ENCODE measurements around the gene OR1F1. TPM values are rescaled to one million over a fixed set of nuclear protein-coding genes. Genes with fewer than 3 reads are reported as not detected.
A peak's percentile ranks its signal among the peaks of the same experiment; 100 is the strongest.

Gene OR1F1
- polyA plus RNA-seq, 1 of the 3 experiments (the other 2 are of a cell fraction), result 0.71 TPM

DNA sequence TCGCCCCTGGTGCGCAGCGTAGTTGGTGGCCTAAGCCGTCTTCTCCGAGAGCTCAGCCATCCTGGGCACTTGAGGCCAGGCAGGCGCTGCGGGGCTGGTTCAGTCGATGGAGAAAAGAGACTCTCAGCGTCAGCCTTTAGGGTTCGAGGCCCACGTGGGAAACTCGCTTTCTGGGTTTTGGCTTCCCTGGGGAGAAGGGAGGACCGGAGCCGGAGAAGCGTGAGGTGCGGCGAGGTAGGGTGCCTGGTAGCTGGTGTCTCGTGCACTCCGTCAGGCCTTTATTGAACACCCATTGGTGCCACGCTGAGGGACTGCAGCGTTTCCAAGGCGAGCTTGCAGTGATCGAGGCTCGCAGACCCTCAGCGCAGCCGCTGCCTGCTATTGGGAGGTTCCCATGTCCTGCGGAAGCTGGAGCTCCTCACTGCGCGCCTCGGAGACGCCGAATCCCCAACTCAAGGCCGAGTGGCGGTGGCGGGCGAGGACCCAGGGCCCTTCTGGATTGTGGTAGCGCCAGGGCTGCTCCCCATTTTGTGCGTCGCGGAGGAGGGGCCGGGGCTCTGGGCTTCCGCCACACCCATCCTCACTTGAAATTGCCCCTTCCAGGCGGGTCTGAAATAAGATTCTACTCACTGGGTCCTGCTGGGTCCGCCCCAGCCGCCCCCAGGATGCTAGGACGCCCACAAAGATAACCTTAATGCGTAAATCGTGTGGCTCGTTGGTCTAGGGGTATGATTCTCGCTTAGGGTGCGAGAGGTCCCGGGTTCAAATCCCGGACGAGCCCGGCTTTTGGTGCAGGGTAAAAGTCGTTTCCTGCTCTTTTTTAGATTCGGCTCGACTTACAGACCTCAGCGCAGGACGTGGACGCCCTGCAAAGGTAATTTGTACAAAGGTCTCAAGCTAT is 1.2 kb downstream of the OR1F1 start:
- DNase-seq, result peak; percentile 76
- ChIA-PET POLR2A (interaction anchor here (0.5 to 1.0 kb wide), 2 partner anchors 45 to 91 kb away, joined by 3 to 5 read pairs; no protein-coding TSS in a partner anchor), CTCF (interaction anchor here (0.9 to 3.1 kb wide), 6 partner anchors 23 to 131 kb away, joined by 3 to 10 read pairs (median 4); no protein-coding TSS in a partner anchor)
- Histone ChIP-seq H3K4me3 (ENCODE audit: low read depth in 2 of 2, low read length in 1 of 2) (peak overlapping the region; percentile 63 to 90), H3K9me2 (no peaks in the 10 kb centered on the region), H3K4me1 (ENCODE audit: control insufficient read depth in 1 of 2, insufficient read depth in 2 of 2, low read depth in 1 of 2, low read length in 1 of 2) (peaks cover 0 to 8% of the 10 kb centered on the region in 2 experiments; a peak in 2 of 4 replicates), H3K27me3 (ENCODE audit: insufficient read depth) (peaks cover 8% of the 10 kb centered on the region; the same call in 1 of the 2 replicates), H4K20me1 (ENCODE audit: insufficient read depth) (no peaks in the 10 kb centered on the region), H3K9me3 (no peaks in the 10 kb centered on the region), H3F3A (replicated peaks; ENCODE audit: insufficient read depth) (peaks cover 12% of the 10 kb centered on the region), H3K27ac (ENCODE audit: low read depth in 2 of 2, low read length in 1 of 2) (peak overlapping the region in 1 of 2 experiments; percentile 4; a peak in 1 of 4 replicates), H3K4me2 (peak overlapping the region; percentile 79), H3K9ac (peak overlapping the region; percentile 51), H2AFZ (ENCODE audit: low read depth) (peak overlapping the region; percentile 100), H3K79me2 (ENCODE audit: insufficient read depth) (no peaks in the 10 kb centered on the region), H3K36me3 (replicated peaks in 1 of 2; ENCODE audit: control insufficient read depth in 1 of 2, insufficient read depth in 2 of 2, low read length in 1 of 2) (no peaks in the 10 kb centered on the region)
- under 1% methylated on average over 29 of the region's 61 CpGs for WGBS (ENCODE audit: low lambda C conversion rate)
- TF ChIP-seq EP300 (IDR thresholded peaks at IDR 0.05; ENCODE audit: borderline replicate concordance in 1 of 2, low read depth in 1 of 2, low read length in 1 of 2), result no peak
- no peak for TF ChIP-seq NRF1 (IDR thresholded peaks at IDR 0.05; ENCODE audit: low read depth, low read length)
- TF ChIP-seq RFX5 (IDR thresholded peaks at IDR 0.05; ENCODE audit: low read length), result no peak
- no peak for TF ChIP-seq RCOR1 (IDR thresholded peaks at IDR 0.05; ENCODE audit: low read length)
- TF ChIP-seq, protein P1, sequence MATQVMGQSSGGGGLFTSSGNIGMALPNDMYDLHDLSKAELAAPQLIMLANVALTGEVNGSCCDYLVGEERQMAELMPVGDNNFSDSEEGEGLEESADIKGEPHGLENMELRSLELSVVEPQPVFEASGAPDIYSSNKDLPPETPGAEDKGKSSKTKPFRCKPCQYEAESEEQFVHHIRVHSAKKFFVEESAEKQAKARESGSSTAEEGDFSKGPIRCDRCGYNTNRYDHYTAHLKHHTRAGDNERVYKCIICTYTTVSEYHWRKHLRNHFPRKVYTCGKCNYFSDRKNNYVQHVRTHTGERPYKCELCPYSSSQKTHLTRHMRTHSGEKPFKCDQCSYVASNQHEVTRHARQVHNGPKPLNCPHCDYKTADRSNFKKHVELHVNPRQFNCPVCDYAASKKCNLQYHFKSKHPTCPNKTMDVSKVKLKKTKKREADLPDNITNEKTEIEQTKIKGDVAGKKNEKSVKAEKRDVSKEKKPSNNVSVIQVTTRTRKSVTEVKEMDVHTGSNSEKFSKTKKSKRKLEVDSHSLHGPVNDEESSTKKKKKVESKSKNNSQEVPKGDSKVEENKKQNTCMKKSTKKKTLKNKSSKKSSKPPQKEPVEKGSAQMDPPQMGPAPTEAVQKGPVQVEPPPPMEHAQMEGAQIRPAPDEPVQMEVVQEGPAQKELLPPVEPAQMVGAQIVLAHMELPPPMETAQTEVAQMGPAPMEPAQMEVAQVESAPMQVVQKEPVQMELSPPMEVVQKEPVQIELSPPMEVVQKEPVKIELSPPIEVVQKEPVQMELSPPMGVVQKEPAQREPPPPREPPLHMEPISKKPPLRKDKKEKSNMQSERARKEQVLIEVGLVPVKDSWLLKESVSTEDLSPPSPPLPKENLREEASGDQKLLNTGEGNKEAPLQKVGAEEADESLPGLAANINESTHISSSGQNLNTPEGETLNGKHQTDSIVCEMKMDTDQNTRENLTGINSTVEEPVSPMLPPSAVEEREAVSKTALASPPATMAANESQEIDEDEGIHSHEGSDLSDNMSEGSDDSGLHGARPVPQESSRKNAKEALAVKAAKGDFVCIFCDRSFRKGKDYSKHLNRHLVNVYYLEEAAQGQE (IDR thresholded peaks at IDR 0.05; ENCODE audit: low read depth, low read length), result no peak
- TF ChIP-seq EZH2phosphoT487 (IDR thresholded peaks at IDR 0.05; ENCODE audit: borderline replicate concordance, low read depth), result no peak
- TF ChIP-seq TEAD4 (IDR thresholded peaks at IDR 0.05; ENCODE audit: borderline replicate concordance, insufficient read depth), result peak; percentile 85; the same call in 1 of the 2 replicates
- no peak for TF ChIP-seq POLR2AphosphoS5 (IDR thresholded peaks at IDR 0.05; ENCODE audit: low read depth, low read length)
- no peak for TF ChIP-seq FOXJ3 (CRISPR knock-in tag; IDR thresholded peaks at IDR 0.05)
- TF ChIP-seq YY1 (IDR thresholded peaks at IDR 0.05; ENCODE audit: low read depth), result 0 out of 2 replicates have a peak, but pooled peaks have one; percentile 36
- TF ChIP-seq FOSL2 (IDR thresholded peaks at IDR 0.05; ENCODE audit: borderline replicate concordance, low read depth), result peak; percentile 48; the same call in 1 of the 2 replicates
- no peak for TF ChIP-seq RAD21 (IDR thresholded peaks at IDR 0.05; ENCODE audit: low read length)
- 0 out of 2 replicates have a peak, but pooled peaks have one; percentile 38 for TF ChIP-seq SIN3A (IDR thresholded peaks at IDR 0.05; ENCODE audit: borderline replicate concordance, low read depth, low read length)
- no peak for TF ChIP-seq TAF1 (IDR thresholded peaks at IDR 0.05; ENCODE audit: borderline replicate concordance, low read depth, low read length)
- TF ChIP-seq CHD2 (IDR thresholded peaks at IDR 0.05; ENCODE audit: low read length, partially characterized antibody), result peak; percentile 28
- peak; percentile 15; the same call in 1 of the 2 replicates for TF ChIP-seq GABPA (IDR thresholded peaks at IDR 0.05; ENCODE audit: low read depth)
- TF ChIP-seq, protein P2, sequence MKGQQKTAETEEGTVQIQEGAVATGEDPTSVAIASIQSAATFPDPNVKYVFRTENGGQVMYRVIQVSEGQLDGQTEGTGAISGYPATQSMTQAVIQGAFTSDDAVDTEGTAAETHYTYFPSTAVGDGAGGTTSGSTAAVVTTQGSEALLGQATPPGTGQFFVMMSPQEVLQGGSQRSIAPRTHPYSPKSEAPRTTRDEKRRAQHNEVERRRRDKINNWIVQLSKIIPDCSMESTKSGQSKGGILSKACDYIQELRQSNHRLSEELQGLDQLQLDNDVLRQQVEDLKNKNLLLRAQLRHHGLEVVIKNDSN (IDR thresholded peaks at IDR 0.05; ENCODE audit: borderline replicate concordance, low read depth), result no peak
- TF ChIP-seq, protein P3, sequence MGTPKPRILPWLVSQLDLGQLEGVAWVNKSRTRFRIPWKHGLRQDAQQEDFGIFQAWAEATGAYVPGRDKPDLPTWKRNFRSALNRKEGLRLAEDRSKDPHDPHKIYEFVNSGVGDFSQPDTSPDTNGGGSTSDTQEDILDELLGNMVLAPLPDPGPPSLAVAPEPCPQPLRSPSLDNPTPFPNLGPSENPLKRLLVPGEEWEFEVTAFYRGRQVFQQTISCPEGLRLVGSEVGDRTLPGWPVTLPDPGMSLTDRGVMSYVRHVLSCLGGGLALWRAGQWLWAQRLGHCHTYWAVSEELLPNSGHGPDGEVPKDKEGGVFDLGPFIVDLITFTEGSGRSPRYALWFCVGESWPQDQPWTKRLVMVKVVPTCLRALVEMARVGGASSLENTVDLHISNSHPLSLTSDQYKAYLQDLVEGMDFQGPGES (IDR thresholded peaks at IDR 0.05; ENCODE audit: low read depth, low read length), result no peak
- no peak for TF ChIP-seq NFIC (IDR thresholded peaks at IDR 0.05; ENCODE audit: borderline replicate concordance)
- TF ChIP-seq ELF1 (IDR thresholded peaks at IDR 0.05), result no peak; the same call in 1 of the 2 replicates
- no peak for TF ChIP-seq FOXM1 (IDR thresholded peaks at IDR 0.05; ENCODE audit: low read depth)
- TF ChIP-seq MXI1 (IDR thresholded peaks at IDR 0.05; ENCODE audit: low read depth, low read length), result no peak
- no peak for TF ChIP-seq GATA2 (CRISPR knock-in tag; IDR thresholded peaks at IDR 0.05)
- no peak for TF ChIP-seq SMC3 (IDR thresholded peaks at IDR 0.05; ENCODE audit: low read depth, low read length)
- TF ChIP-seq RXRA (IDR thresholded peaks at IDR 0.05; ENCODE audit: borderline replicate concordance, low read depth), result 0 out of 2 replicates have a peak, but pooled peaks have one; percentile 24
- no peak for TF ChIP-seq JUND (IDR thresholded peaks at IDR 0.05)
